Stimulated activated naive CD8-positive, alpha-beta T cell treated with anti-CD3 and anti-CD28 coated beads, Interleukin-15, Interleukin-2, amounts not matched to agents 100 U/mL and 50 U/mL, for 24 hours (primary cell): ENCODE data around the gene PTPN9.
"Not testable (repeated sequence)": the region's sequence is repeated elsewhere in the genome, so short reads cannot be mapped to it uniquely, and the experiment has no call there.

ENCODE experiments used
- ATAC-seq: fragments of 150-1000 bp; cut with Tn5 transposase; one replicate; pipeline ENCODE4 v1.10.0; 2021
- DNase-seq: peaks from one replicate; pipeline ENCODE4 v3.0.0; 2021

The PTPN9 gene

GRCh38 chr15:75452865-75453702 is 126.0 kb downstream of the PTPN9 start:
- ATAC-seq = peak; percentile 1

DNA sequence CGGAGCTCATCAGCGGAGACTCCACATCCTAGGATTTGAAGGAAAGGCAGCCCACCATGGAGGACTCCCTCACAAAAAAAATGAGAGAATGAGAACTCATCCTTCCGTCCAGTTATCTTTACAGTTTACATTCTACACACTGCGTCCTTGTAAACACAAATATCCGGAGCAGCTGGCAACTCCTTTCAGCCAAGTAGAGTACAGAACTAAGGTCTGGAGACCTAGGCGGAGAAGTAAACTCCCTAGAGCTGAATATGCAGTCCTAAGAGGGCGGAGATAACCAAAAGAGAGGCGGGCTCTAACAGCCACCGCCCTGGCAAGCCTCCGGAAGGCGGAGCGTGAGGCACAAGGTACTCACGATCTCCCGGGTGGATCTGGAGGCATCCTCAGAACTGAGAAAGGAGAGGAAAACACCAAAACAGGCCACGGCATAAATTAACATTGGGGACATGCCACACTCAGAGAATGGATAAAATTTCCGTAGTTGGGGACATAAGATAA is 126.7 kb downstream of the PTPN9 start:
- DNase-seq (peak; percentile 81), ATAC-seq (peak; percentile 6)

More at GRCh38 chr15:75452865-75453702, 126.0 kb downstream of the PTPN9 start:
- peak; percentile 80 for DNase-seq

GRCh38 chr15:75451674-75452363 is 127.3 kb downstream of the PTPN9 start, which contains the start of gene SIN3A:
SIN3A (minus strand) TSS chr15:75451690; CDS start chr15:75430375, 21,315 bp downstream.
- DNase-seq = peak; percentile 99
- peak; percentile 60 for ATAC-seq

- ATAC-seq (no peak), DNase-seq (no peak)
These were observed 127.9 kb downstream of the PTPN9 start for GRCh38 chr15:75451202-75451673.

DNA sequence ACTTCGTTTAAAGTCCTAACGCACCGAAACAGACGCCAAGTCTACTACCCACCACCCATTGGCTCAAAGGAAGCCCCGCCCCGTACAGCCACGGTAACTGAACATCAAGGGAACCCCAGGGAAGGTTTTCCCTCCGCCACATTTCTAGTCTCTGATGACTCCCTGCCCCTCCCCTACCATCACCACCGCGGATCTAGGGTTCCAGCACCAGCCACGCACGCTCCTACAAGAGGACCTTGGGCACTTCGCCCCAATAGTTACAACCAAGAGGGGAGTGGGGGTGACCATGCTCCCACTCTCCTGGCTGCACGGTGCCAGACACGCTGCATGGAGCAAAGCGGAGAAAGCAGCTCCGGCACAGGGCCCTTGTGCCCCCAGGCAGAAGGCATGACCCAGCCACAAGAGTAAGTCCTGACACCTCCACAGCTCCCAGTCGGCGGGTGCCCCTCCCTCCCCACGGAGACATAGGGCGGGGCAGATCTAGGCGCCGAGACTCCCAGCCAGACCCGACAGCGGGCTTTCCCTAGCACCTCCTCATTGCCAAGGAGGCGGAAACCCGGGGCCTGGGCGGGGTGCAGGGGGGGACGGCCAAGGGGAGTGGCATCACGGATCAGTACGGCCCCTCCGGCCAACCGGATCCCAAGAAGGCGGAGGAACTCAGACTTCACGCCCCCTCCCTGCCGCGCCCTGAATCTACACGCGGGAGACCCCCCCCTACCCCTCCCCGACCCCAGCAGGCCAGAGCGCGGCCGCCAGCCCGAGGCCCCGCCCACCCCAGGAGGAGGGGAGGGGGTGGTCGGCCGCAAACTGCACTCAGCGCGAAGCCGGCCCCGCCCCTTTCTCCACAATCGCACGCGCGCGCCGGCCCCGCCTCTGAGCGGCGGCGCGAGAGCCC is 128.6 kb downstream of the PTPN9 start:
- peak; percentile 98 for DNase-seq
- peak; percentile 43 for ATAC-seq

GRCh38 chr15:75449585-75450306 is 129.4 kb downstream of the PTPN9 start:
- DNase-seq (no peak), ATAC-seq (no peak)

DNA sequence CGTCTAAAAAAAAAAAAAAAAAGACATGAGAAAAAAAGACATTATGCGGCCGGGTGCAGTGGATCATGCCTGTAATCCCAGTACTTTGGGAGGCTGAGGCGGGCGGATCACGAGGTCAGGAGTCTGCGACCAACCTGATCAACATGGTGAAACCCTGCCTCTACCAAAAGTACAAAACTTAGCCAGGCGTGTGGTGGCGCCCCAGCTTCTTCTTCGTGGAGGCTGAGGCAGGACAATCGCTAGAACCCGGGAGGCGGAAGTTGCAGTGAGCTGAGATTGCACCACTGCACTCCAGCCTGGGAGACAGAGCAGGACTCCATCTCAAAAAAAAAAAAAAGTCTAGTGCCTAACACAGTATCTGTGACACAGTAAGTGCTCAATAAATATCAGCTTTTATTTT is 130.9 kb downstream of the PTPN9 start:
- ATAC-seq, DNase-seq: not testable (repeated sequence)

- DNase-seq (no peak), ATAC-seq (no peak)
These were observed 133.0 kb downstream of the PTPN9 start for GRCh38 chr15:75446151-75446550.

DNA sequence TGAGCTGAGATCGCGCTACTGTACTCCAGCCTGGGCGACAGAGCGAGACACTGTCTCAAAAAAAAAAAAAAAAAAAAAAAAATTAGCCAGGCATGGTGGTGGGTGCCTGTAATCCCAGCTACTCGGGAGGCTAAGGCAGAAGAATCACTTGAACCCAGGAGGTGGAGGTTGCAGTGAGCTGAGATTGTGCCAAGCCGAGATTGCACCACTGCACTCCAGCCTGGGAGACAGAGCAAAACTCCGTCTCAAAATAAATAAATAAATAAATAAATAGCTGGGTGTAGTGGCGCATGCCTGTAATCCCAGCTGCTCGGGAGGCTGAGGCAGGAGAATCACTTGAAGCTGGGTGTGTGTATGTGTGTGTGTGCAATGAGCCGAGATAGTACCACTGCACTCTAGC is 133.8 kb downstream of the PTPN9 start:
- not testable (repeated sequence) for ATAC-seq, DNase-seq

- ATAC-seq, DNase-seq: not testable (repeated sequence)
These were observed 135.1 kb downstream of the PTPN9 start for GRCh38 chr15:75443972-75444453.

- DNase-seq = no peak
- ATAC-seq = no peak
These were observed 141.4 kb downstream of the PTPN9 start for GRCh38 chr15:75437721-75438120.

GRCh38 chr15:75436881-75437280 is 142.2 kb downstream of the PTPN9 start:
- no peak for ATAC-seq
- no peak for DNase-seq

DNA sequence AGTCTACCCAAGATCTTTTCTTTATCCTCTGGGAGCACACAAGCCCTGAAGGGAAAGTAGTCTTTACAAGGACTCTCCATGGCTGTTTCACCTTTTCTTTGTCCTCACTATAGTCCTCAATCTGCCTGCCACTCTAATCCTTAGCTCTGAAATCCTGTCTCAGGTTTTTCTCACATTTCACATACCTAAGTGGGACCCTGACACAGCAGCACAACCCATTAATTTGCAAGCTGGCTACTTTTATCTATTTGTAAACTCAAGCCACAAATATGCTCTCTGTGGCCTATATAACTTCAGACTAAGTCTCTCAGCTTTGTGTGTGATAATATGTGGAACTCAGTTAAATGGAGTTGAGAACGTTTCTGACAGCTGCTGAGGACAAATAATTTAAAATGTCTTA is 147.4 kb downstream of the PTPN9 start:
- ATAC-seq = no peak
- no peak for DNase-seq

- DNase-seq (no peak), ATAC-seq (no peak)
These were observed 147.8 kb downstream of the PTPN9 start for GRCh38 chr15:75431270-75431669.

- no peak for ATAC-seq
- no peak for DNase-seq
These were observed 148.9 kb downstream of the PTPN9 start for GRCh38 chr15:75430259-75430658.

DNA sequence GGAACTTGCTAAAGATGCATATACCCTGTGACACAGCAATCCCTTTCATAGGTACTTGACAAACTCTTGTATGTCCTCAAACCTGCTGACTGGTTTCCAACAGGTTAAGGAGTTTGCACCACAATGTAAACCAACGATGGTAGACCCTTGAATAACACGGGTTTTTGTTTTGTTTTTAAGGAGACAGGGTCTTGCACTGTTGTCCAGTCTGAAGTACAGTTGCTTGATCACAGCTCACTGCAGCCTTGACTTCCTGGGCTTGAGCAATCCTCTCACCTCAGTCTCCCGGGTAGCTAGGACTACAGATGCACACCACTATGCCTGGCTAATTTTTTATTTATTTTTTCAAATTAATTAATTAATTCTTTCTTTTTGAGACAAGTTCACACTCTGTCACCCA is 151.0 kb downstream of the PTPN9 start:
- DNase-seq (no peak), ATAC-seq (no peak)

GRCh38 chr15:75425966-75426500 is 153.1 kb downstream of the PTPN9 start:
- no peak for DNase-seq
- ATAC-seq = no peak

DNA sequence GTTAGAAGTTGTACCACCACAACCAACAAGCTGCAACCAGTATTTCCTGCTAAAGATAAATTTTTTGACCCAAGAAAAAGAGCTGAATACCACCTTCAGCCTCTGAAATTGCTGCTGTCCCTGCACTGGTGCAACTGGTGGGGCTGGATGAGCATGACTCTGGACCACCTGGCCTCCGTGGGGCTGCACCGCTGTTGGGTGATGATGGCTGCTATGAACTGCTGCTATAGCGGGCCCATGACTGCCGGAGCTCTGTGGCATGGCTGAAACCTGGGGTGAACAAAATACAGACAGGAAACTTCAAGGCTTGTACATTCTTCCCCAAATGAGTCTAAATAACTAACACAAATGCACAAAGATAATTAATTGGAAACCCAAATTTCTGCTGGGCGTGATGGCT is 156.6 kb downstream of the PTPN9 start:
- ATAC-seq = no peak
- DNase-seq = no peak

DNA sequence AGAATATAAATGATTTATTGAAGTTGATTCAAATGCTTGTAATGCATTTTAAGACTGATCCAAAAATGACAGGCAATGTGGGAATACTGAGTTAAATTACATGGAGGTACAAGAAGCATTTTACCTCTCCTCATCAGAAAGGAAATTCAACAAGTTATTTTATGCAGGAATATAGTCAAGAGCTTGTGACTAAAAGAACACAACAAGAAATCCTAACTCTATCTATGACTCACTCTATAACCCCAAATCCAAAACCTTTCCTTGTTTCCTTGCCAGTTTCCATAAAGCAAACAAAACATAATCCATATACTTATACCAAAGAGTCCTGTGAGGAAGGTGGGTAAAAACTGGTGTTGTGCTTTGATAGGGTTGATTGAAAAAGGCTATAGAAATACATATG is 158.4 kb downstream of the PTPN9 start:
- ATAC-seq (no peak), DNase-seq (no peak)

- ATAC-seq (peak; percentile 89), DNase-seq (no peak)
These were observed 162.5 kb downstream of the PTPN9 start for GRCh38 chr15:75416584-75416983.
